GM23338 (cell line): ENCODE measurements around the gene WDR1. TPM values are rescaled to one million over a fixed set of nuclear protein-coding genes. Genes with fewer than 3 reads are reported as not detected.

Experiments
- ATAC-seq: fragments of 200-7000 bp; cut with Tn5 transposase; 3 replicates; pipeline ENCODE4 v1.9.1; 2020
- DNase-seq: peaks from one replicate; pipeline ENCODE4 v3.0.0-alpha.2; 2015; ENCODE audit warnings: low spot score
- H2AFZ ChIP-seq: fragments of 200-600 bp; sonication (generic); 2 replicates; pipeline ENCODE4 v1.8.0; 2016; ENCODE audit warnings: antibody characterized with exemption, mild to moderate bottlenecking, moderate library complexity
- H3F3A ChIP-seq: fragments of 200-600 bp; sonication (generic); replicated peaks from 2 replicates; pipeline ENCODE4 v1.8.0; 2017; ENCODE audit warnings: antibody characterized with exemption, mixed run types, low read depth
- H3K27ac ChIP-seq: fragments of 200-600 bp; sonication (generic); 2 replicates; pipeline ENCODE4 v1.6.1; 2016; ENCODE audit warnings: low read depth
- H3K27me3 ChIP-seq: fragments of 200-600 bp; sonication (generic); 2 replicates; pipeline ENCODE4 v1.8.0; 2016; ENCODE audit warnings: mild to moderate bottlenecking, mixed run types, moderate library complexity; ENCODE audit not compliant: insufficient read depth
- H3K36me3 ChIP-seq: fragments of 200-600 bp; sonication (generic); 2 replicates; pipeline ENCODE4 v1.8.0; 2016; ENCODE audit warnings: mild to moderate bottlenecking; ENCODE audit not compliant: insufficient read depth
- H3K4me1 ChIP-seq: fragments of 200-600 bp; sonication (generic); 2 replicates; pipeline ENCODE4 v1.8.0; 2016; ENCODE audit warnings: mild to moderate bottlenecking, moderate library complexity; ENCODE audit not compliant: insufficient read depth
- H3K4me2 ChIP-seq: fragments of 200-600 bp; sonication (generic); 2 replicates; pipeline ENCODE4 v1.7.1; 2017; ENCODE audit warnings: mixed run types
- H3K4me3 ChIP-seq: fragments of 200-600 bp; sonication (generic); 2 replicates; pipeline ENCODE4 v1.6.1; 2016; ENCODE audit warnings: mixed run types
- H3K79me2 ChIP-seq: fragments of 200-600 bp; sonication (generic); replicated peaks from 2 replicates; pipeline ENCODE4 v1.8.0; 2017; ENCODE audit warnings: mild to moderate bottlenecking; ENCODE audit not compliant: insufficient read depth
- H3K9me2 ChIP-seq: fragments of 200-600 bp; sonication (generic); 2 replicates; pipeline ENCODE4 v1.8.0; 2017; ENCODE audit not compliant: insufficient read depth
- H4K20me1 ChIP-seq: fragments of 200-600 bp; sonication (generic); replicated peaks from 2 replicates; pipeline ENCODE4 v1.8.0; 2017; ENCODE audit warnings: mild to moderate bottlenecking; ENCODE audit not compliant: insufficient read depth
- H3K27ac Mint-ChIP-seq: 2 replicates; pipeline ENCODE4 v1.8.0; 2020; ENCODE audit warnings: inconsistent platforms, mild to moderate bottlenecking, moderate library complexity, mixed read lengths
- H3K27me3 Mint-ChIP-seq: 3 replicates; pipeline ENCODE4 v1.8.0; 2022; ENCODE audit warnings: low read depth, mild to moderate bottlenecking, moderate library complexity, mixed read lengths, inconsistent platforms; ENCODE audit not compliant: insufficient read depth, poor library complexity
- H3K36me3 Mint-ChIP-seq: 3 replicates; pipeline ENCODE4 v1.8.0; 2021; ENCODE audit warnings: low read depth, mild to moderate bottlenecking, inconsistent platforms, moderate library complexity, mixed read lengths
- H3K4me1 Mint-ChIP-seq: 3 replicates; pipeline ENCODE4 v1.8.0; 2020; ENCODE audit warnings: mild to moderate bottlenecking, inconsistent platforms, mixed read lengths
- H3K4me3 Mint-ChIP-seq: 3 replicates; pipeline ENCODE4 v1.8.0; 2021; ENCODE audit warnings: moderate library complexity, mild to moderate bottlenecking, inconsistent platforms, mixed read lengths
- H3K9me3 Mint-ChIP-seq: 3 replicates; pipeline ENCODE4 v1.8.0; 2020; ENCODE audit warnings: moderate library complexity, mild to moderate bottlenecking, inconsistent platforms, mixed read lengths
- POLR2AphosphoS5 ChIP-seq: IDR thresholded peaks from 2 replicates; pipeline ENCODE4 v1.6.1; 2016; ENCODE audit warnings: antibody characterized with exemption, low read depth
- ZNF114 ChIP-seq: fragments of 250-450 bp; sonication (Bioruptor Pico); IDR thresholded peaks from 2 replicates; pipeline ENCODE4 v1.5.0; 2020; ENCODE audit warnings: mild to moderate bottlenecking, moderate library complexity
- polyA plus RNA-seq: library from polyadenylated mRNA; unstranded; fragments of >200 nt; fragmentation: Nextera tagmentation; extraction: Ambion mirVana; gene quantifications from 2 replicates; pipeline ENCODE4 v1.2.1, GENCODE V29; 2016
- total RNA-seq: library from RNA; depleted of rRNA; stranded (reverse); fragments of >200 nt; shearing (Covaris generic); gene quantifications from 2 replicates; pipeline ENCODE4 v1.2.3, GENCODE V29; 2014
- TF ChIP-seq, protein P1 (sequence below): IDR thresholded peaks from one replicate; pipeline ENCODE4 v1.6.1; 2018; ENCODE audit warnings: antibody characterized with exemption; ENCODE audit not compliant: unreplicated experiment
- TF ChIP-seq, protein P2 (sequence below): fragments of 250-450 bp; sonication (Bioruptor Pico); IDR thresholded peaks from 2 replicates; pipeline ENCODE4 v1.5.0; 2020; ENCODE audit warnings: mild to moderate bottlenecking, moderate library complexity

WDR1 gene
- total and polyA plus RNA-seq, 2 experiments from 2014 or later, result 93.2 to 248 TPM

DNA sequence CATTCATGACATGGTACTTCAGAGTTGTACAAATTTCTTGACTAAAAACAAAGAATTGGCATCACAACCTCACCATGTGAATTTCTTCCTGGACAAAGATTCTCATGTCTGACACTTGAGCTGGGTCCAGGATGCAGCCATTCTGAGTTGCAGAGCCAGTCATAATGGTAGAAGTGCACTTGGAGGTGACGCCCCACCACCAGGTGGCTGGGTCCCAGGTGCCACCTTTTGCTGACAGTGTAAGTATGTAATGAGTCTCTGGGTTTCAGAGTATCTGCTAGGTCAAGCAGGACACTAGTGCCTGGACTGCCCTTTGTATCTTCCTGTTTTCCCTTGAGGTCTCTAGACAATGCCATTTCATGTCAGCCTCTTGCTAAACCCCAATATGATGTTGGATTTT lies 36.6 kb upstream of the WDR1 start:
- no peaks in the 10 kb centered on the region for H4K20me1 ChIP-seq
- TF ChIP-seq ZNF114 (CRISPR knock-in tag) (no peak), POLR2AphosphoS5 (no peak)
- TF ChIP-seq, protein P1, sequence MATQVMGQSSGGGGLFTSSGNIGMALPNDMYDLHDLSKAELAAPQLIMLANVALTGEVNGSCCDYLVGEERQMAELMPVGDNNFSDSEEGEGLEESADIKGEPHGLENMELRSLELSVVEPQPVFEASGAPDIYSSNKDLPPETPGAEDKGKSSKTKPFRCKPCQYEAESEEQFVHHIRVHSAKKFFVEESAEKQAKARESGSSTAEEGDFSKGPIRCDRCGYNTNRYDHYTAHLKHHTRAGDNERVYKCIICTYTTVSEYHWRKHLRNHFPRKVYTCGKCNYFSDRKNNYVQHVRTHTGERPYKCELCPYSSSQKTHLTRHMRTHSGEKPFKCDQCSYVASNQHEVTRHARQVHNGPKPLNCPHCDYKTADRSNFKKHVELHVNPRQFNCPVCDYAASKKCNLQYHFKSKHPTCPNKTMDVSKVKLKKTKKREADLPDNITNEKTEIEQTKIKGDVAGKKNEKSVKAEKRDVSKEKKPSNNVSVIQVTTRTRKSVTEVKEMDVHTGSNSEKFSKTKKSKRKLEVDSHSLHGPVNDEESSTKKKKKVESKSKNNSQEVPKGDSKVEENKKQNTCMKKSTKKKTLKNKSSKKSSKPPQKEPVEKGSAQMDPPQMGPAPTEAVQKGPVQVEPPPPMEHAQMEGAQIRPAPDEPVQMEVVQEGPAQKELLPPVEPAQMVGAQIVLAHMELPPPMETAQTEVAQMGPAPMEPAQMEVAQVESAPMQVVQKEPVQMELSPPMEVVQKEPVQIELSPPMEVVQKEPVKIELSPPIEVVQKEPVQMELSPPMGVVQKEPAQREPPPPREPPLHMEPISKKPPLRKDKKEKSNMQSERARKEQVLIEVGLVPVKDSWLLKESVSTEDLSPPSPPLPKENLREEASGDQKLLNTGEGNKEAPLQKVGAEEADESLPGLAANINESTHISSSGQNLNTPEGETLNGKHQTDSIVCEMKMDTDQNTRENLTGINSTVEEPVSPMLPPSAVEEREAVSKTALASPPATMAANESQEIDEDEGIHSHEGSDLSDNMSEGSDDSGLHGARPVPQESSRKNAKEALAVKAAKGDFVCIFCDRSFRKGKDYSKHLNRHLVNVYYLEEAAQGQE, result no peak
- TF ChIP-seq, protein P2, sequence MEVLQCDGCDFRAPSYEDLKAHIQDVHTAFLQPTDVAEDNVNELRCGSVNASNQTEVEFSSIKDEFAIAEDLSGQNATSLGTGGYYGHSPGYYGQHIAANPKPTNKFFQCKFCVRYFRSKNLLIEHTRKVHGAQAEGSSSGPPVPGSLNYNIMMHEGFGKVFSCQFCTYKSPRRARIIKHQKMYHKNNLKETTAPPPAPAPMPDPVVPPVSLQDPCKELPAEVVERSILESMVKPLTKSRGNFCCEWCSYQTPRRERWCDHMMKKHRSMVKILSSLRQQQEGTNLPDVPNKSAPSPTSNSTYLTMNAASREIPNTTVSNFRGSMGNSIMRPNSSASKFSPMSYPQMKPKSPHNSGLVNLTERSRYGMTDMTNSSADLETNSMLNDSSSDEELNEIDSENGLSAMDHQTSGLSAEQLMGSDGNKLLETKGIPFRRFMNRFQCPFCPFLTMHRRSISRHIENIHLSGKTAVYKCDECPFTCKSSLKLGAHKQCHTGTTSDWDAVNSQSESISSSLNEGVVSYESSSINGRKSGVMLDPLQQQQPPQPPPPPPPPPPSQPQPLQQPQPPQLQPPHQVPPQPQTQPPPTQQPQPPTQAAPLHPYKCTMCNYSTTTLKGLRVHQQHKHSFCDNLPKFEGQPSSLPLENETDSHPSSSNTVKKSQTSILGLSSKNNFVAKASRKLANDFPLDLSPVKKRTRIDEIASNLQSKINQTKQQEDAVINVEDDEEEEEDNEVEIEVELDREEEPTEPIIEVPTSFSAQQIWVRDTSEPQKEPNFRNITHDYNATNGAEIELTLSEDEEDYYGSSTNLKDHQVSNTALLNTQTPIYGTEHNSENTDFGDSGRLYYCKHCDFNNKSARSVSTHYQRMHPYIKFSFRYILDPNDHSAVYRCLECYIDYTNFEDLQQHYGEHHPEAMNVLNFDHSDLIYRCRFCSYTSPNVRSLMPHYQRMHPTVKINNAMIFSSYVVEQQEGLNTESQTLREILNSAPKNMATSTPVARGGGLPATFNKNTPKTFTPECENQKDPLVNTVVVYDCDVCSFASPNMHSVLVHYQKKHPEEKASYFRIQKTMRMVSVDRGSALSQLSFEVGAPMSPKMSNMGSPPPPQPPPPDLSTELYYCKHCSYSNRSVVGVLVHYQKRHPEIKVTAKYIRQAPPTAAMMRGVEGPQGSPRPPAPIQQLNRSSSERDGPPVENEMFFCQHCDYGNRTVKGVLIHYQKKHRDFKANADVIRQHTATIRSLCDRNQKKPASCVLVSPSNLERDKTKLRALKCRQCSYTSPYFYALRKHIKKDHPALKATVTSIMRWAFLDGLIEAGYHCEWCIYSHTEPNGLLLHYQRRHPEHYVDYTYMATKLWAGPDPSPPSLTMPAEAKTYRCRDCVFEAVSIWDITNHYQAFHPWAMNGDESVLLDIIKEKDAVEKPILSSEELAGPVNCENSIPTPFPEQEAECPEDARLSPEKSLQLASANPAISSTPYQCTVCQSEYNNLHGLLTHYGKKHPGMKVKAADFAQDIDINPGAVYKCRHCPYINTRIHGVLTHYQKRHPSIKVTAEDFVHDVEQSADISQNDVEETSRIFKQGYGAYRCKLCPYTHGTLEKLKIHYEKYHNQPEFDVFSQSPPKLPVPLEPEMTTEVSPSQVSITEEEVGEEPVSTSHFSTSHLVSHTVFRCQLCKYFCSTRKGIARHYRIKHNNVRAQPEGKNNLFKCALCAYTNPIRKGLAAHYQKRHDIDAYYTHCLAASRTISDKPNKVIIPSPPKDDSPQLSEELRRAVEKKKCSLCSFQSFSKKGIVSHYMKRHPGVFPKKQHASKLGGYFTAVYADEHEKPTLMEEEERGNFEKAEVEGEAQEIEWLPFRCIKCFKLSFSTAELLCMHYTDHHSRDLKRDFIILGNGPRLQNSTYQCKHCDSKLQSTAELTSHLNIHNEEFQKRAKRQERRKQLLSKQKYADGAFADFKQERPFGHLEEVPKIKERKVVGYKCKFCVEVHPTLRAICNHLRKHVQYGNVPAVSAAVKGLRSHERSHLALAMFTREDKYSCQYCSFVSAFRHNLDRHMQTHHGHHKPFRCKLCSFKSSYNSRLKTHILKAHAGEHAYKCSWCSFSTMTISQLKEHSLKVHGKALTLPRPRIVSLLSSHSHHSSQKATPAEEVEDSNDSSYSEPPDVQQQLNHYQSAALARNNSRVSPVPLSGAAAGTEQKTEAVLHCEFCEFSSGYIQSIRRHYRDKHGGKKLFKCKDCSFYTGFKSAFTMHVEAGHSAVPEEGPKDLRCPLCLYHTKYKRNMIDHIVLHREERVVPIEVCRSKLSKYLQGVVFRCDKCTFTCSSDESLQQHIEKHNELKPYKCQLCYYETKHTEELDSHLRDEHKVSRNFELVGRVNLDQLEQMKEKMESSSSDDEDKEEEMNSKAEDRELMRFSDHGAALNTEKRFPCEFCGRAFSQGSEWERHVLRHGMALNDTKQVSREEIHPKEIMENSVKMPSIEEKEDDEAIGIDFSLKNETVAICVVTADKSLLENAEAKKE (CRISPR knock-in tag), result no peak
- no peak for DNase-seq
- H3K27ac ChIP-seq, result no peak overlapping the region
- no peaks in the 10 kb centered on the region for H3F3A ChIP-seq
- no peaks in the 10 kb centered on the region for H3K36me3 ChIP-seq
- H3K4me3 ChIP-seq, result no peak overlapping the region
- Mint-ChIP-seq H3K4me3 (no peak overlapping the region), H3K36me3 (no peaks in the 10 kb centered on the region), H3K27me3 (peaks cover 2% of the 10 kb centered on the region), H3K9me3 (no peaks in the 10 kb centered on the region), H3K4me1 (peaks cover 7% of the 10 kb centered on the region; the same call in 2 of the 3 replicates), H3K27ac (no peak overlapping the region)
- no peak for ATAC-seq
- H3K27me3 ChIP-seq, result no peaks in the 10 kb centered on the region
- H3K4me2 ChIP-seq, result no peak overlapping the region
- peaks cover 14% of the 10 kb centered on the region for H3K9me2 ChIP-seq
- no peaks in the 10 kb centered on the region for H3K79me2 ChIP-seq
- no peaks in the 10 kb centered on the region for H3K4me1 ChIP-seq
- H2AFZ ChIP-seq, result no peak overlapping the region
